Effector memory CD4-positive, alpha-beta T cell (primary cell): ENCODE results near the gene RRBP1.

Experiments
- DNase-seq, 3 donors: peaks; one replicate each; pipeline ENCODE4 v3.0.0-alpha.2; 2020
- H3K27ac ChIP-seq: 2 replicates; pipeline ENCODE4 v1.7.0; 2013; ENCODE audit warnings: mild to moderate bottlenecking, low read length, moderate library complexity; ENCODE audit not compliant: insufficient read depth, poor library complexity, severe bottlenecking
- H3K27me3 ChIP-seq: replicated peaks from 2 replicates; pipeline ENCODE4 v1.7.0; 2013; ENCODE audit warnings: mild to moderate bottlenecking, low read length; ENCODE audit not compliant: insufficient read depth, control insufficient read depth, poor library complexity, severe bottlenecking
- H3K36me3 ChIP-seq: 2 replicates; pipeline ENCODE4 v1.7.0; 2013; ENCODE audit warnings: mild to moderate bottlenecking, low read length, moderate library complexity; ENCODE audit not compliant: control insufficient read depth, insufficient read depth
- H3K4me1 ChIP-seq: 2 replicates; pipeline ENCODE4 v1.7.0; 2013; ENCODE audit warnings: low read length, mild to moderate bottlenecking; ENCODE audit not compliant: control insufficient read depth, insufficient read depth, poor library complexity, severe bottlenecking
- H3K4me3 ChIP-seq: 2 replicates; pipeline ENCODE4 v1.7.0; 2013; ENCODE audit warnings: low read length, low read depth, mild to moderate bottlenecking; ENCODE audit not compliant: insufficient read depth, poor library complexity, severe bottlenecking
- H3K9me3 ChIP-seq: 2 replicates; pipeline ENCODE4 v1.7.0; 2013; ENCODE audit warnings: mild to moderate bottlenecking, low read length, moderate library complexity; ENCODE audit not compliant: control insufficient read depth

Gene RRBP1

DNA sequence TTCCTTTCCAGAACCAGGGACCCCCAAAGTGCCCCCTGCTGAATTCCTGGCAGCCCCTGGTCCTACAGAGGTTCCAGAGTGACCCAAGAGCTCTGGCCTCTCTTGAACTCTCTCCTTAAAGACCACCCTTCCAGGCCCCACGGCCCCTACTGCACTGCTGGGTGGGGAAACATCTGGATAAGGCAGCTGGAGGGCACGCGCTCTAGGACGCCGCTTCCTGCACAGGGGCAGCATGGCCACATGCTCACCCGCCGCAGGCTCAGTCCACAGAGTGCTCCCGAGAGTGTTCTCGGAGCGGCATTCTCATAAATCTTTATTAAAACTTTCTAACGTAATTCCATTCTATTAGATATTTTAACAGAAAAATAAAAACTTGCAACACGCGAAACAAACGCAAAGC lies 37.0 kb downstream of the RRBP1 start:
- peaks cover 14% of the 10 kb centered on the region for H3K36me3 ChIP-seq
- no peaks in the 10 kb centered on the region for H3K27me3 ChIP-seq
- H3K4me3 ChIP-seq: no peak overlapping the region
- H3K27ac ChIP-seq: no peak overlapping the region
- no peaks in the 10 kb centered on the region for H3K4me1 ChIP-seq
- no peaks in the 10 kb centered on the region for H3K9me3 ChIP-seq
- no peak for DNase-seq

DNA sequence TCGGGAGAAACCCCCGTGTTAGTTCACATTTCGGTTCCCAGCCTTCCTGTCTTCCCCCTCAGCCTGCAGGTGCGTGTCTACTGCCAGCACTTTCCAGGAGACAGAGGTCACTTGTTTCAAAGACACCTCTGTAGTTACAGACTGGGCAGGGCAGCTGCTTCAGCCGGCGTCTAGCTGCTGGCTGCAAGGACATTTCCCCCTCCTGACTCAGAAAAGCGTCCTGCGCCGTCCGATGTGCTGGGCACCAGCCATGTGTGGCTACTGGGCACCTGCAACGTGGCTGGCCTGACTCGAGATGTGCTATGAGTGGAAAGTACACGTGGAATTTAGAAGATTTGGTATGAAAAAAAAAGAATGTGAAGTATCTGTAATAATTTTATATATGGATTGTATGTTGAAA lies 37.6 kb downstream of the RRBP1 start:
- Histone ChIP-seq H3K27me3 (no peaks in the 10 kb centered on the region), H3K27ac (no peak overlapping the region), H3K4me3 (no peak overlapping the region), H3K9me3 (no peaks in the 10 kb centered on the region), H3K36me3 (peaks cover 14% of the 10 kb centered on the region), H3K4me1 (no peaks in the 10 kb centered on the region)
- no peak for DNase-seq

- peaks cover 20% of the 10 kb centered on the region for H3K36me3 ChIP-seq
- no peaks in the 10 kb centered on the region for H3K9me3 ChIP-seq
- H3K27me3 ChIP-seq: no peaks in the 10 kb centered on the region
- no peak for DNase-seq
- no peaks in the 10 kb centered on the region for H3K4me1 ChIP-seq
- H3K4me3 ChIP-seq: no peak overlapping the region
- no peak overlapping the region for H3K27ac ChIP-seq
These were observed 38.4 kb downstream of the RRBP1 start for GRCh38 chr20:17643531-17644188.

DNA sequence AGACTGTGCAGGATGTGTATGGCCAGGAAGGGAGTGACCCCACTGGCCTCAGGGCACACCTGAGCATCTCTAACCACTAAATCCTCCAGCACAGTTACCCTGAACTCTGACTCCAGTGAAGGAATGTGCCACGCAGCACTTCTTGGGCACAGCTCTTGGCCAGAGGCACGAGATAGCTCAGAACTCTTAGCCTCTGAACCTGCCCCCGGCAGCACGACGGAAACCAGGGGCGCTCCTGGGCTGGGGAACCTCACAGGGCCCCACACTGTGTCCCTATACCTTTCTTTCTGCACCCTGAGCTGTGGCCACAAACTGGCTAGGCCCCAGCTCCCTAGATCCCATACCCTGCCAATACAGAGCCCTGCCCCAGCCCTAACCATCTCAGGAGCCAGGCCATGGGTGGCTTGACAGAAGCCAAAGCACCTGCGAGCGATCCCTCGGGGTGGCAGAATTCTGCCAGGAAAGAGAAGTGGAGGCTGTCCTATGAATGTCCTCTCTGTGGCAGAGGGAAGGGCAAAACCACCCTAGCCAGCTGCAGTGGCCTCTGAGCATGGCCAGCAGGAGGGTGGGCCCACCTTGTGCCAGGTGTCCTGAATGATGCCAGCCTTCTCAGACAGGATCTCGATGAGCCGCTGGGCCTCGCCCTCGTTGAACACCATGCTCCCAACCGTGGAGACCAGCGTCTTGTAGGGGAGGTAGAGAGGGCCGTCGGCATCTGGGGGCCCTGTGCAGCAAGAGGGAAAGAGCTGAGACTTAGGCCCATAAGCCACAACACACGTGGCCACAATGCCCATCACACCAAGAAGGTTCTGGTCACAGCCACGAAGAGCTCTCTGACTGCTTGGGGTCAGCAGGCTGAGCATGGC lies 39.4 kb downstream of the RRBP1 start:
- H3K36me3 ChIP-seq: peaks cover 20% of the 10 kb centered on the region

DNA sequence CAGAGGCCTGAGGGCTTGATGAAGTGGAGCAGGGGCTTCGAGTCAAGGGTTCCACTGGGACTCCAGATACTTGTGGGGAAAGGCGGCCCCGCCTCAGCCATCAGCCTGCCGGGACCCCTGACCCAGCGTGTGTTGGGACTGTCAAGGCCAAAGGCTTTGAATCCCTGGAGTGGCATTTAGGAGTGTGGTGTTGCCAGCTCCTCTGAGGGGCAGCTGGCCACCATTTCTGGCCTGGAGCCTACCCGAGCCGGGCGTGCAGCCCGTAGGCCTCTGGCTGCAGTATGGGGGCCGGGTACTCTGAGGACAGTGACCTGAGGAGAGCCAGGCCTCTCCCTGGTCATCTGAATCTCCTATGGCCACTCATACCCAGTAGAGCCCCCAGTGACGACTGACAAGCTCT lies 40.0 kb downstream of the RRBP1 start:
- no peak for DNase-seq
- Histone ChIP-seq H3K27ac (no peak overlapping the region), H3K4me1 (no peaks in the 10 kb centered on the region), H3K9me3 (no peaks in the 10 kb centered on the region), H3K36me3 (peaks cover 20% of the 10 kb centered on the region), H3K4me3 (no peak overlapping the region), H3K27me3 (no peaks in the 10 kb centered on the region)

More for the DNA sequence above, 39.4 kb downstream of the RRBP1 start:
- H3K27me3 ChIP-seq: no peaks in the 10 kb centered on the region
- no peak overlapping the region for H3K4me3 ChIP-seq
- H3K27ac ChIP-seq: no peak overlapping the region
- no peak for DNase-seq
- no peaks in the 10 kb centered on the region for H3K9me3 ChIP-seq
- H3K4me1 ChIP-seq: no peaks in the 10 kb centered on the region

GRCh38 chr20:17641520-17641964 lies 40.5 kb downstream of the RRBP1 start:
- Histone ChIP-seq H3K4me3 (no peak overlapping the region), H3K9me3 (no peaks in the 10 kb centered on the region), H3K4me1 (no peaks in the 10 kb centered on the region), H3K36me3 (peaks cover 20% of the 10 kb centered on the region), H3K27me3 (no peaks in the 10 kb centered on the region), H3K27ac (no peak overlapping the region)
- no peak for DNase-seq

GRCh38 chr20:17640875-17641378 lies 41.1 kb downstream of the RRBP1 start:
- Histone ChIP-seq H3K4me1 (no peaks in the 10 kb centered on the region), H3K4me3 (no peak overlapping the region), H3K27me3 (no peaks in the 10 kb centered on the region), H3K9me3 (no peaks in the 10 kb centered on the region), H3K36me3 (peaks cover 27% of the 10 kb centered on the region), H3K27ac (no peak overlapping the region)
- DNase-seq: no peak

DNA sequence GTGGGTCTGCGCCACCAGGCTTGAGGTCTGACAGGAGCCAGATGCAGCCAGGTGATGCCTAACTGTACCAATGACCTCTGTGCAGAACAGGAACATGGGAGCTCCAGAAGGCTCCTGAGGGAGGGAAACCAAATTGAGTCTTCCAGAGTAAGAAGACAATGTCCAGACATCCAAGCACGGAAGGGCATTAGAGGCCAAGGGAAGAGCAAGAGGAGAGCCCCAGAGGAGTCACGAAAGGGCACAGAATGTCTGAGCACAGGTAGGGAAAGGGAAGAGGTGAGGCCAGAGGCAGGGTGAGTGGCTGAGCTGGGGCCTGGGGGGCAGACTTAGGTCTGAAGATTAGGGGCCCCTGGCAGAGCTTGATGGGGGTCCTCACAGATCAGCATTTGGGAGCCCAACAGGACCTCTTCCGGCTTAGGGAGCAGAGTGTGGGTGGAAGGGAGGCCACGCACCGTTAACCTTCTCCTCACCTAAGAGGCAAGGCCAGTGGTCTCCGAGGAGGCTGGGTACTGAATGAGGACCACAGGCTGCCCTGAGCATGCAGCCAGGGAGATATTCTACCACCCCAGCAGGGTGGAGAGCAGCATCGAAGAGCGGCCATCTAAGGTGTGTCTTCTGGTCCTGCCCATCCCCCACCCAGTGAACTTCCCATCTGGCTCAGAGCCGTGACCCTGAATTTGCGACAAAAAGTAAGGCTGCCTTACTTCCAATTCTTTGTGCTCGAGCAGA lies 41.7 kb downstream of the RRBP1 start:
- Histone ChIP-seq H3K9me3 (no peaks in the 10 kb centered on the region), H3K4me1 (no peaks in the 10 kb centered on the region), H3K27ac (no peak overlapping the region), H3K27me3 (no peaks in the 10 kb centered on the region), H3K4me3 (no peak overlapping the region), H3K36me3 (peaks cover 33% of the 10 kb centered on the region)
- no peak for DNase-seq

DNA sequence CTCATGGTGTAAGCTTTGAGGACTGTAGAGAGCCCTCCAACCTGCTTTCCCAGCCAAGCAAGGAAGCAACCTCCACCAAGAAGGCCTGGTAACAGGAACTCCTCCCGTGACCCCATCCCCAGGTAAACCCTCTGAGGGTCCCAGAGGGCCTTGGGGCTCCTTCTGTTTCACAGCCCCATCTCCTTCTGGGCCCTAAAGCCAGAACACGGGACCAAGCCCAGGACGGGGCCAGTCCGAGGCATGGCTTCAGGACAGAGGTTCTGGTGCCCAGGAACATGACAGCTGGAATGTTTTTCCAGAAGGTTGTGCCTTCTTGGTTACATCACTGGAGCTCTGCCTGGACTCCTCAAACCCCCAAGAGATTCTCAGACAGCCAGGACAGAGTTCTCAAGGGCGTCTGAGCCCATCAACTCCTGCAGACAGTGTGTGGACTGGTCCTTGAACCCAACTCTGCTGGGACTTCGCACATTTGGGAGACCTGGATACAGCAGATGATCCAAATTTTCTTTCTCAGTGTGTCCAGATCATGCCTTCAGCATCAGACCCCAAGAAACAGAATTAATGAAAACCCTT lies 43.1 kb downstream of the RRBP1 start:
- Histone ChIP-seq H3K36me3 (peaks cover 41% of the 10 kb centered on the region), H3K9me3 (no peaks in the 10 kb centered on the region), H3K27ac (no peak overlapping the region), H3K27me3 (no peaks in the 10 kb centered on the region), H3K4me3 (no peak overlapping the region), H3K4me1 (no peaks in the 10 kb centered on the region)
- no peak for DNase-seq
